SH-SY5Y (cell line): ENCODE results near the gene GPR87.

Source experiments
- GATA2 ChIP-seq: IDR thresholded peaks from 2 replicates; pipeline ENCODE4 v1.6.1; 2011; ENCODE audit warnings: mild to moderate bottlenecking, low read depth, low read length
- GATA3 ChIP-seq: IDR thresholded peaks from 2 replicates; pipeline ENCODE4 v1.6.1; 2011; ENCODE audit warnings: low read depth, mild to moderate bottlenecking, low read length, moderate library complexity

- TF ChIP-seq GATA2: no peak
- TF ChIP-seq GATA3: no peak
Observed at GRCh38 chr3:151276038-151276686, 40.5 kb downstream of the GPR87 start.
